Tongue (tissue), 2 donors: Measurements from ENCODE around the gene HIVEP3. TPM values are rescaled to one million over a fixed set of nuclear protein-coding genes. Genes with fewer than 3 reads are reported as not detected.

Experiments used
- DNase-seq: peaks from one replicate; pipeline ENCODE4 v3.0.0-alpha.2; 2015
- total RNA-seq: library from RNA; depleted of rRNA; stranded (reverse); fragments of >200 nt; gene quantifications from one replicate; pipeline ENCODE4 v1.2.3, GENCODE V29; 2014

The HIVEP3 gene
- total RNA-seq, 1 donor from 2014 or later, result 2.5 TPM

GRCh38 chr1:41530411-41530810, 388.3 kb downstream of the HIVEP3 start:
- no peak for DNase-seq

- DNase-seq, result no peak
These were observed 388.9 kb downstream of the HIVEP3 start for GRCh38 chr1:41529621-41530395.

DNA sequence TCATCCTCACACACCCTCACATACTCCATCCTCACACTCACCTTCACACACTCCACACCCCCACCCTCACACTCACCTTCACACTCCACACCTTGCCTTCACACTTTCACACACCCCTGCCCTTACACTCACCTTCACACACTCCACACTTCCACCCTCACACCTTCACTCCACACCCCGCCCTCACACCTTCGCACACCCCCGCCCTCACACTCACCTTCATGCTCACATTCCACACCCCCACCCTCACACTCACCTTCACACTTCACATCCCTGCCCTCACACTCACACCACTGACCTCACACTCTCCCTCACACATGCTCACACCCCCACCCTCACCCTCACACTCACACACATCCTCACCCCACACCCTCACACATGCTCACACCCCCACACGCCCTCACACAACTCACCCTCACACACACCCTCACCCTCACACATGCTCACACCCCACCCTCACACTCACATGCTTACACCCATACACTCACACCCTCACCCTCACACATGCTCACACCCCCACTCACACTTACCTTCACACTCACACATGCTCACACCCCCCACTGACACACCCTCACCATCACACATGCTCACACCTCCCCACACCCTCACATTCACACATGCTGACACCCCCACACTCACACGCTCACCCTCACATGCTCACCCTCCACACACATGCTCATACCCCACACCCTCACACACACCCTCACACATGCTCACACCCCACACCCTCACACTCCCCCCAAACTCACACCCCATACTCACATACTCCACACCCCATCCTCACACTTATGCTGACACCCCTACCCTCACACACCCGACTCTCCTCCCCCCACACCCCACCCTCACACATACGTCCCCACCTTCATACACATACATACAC, 389.8 kb downstream of the HIVEP3 start:
- no peak for DNase-seq

GRCh38 chr1:41528106-41528505, 390.6 kb downstream of the HIVEP3 start:
- DNase-seq, result no peak

GRCh38 chr1:41526956-41527561, 391.7 kb downstream of the HIVEP3 start:
- no peak for DNase-seq

GRCh38 chr1:41525891-41526587, 392.7 kb downstream of the HIVEP3 start:
- DNase-seq, result no peak

- DNase-seq, result no peak
These were observed 393.7 kb downstream of the HIVEP3 start for GRCh38 chr1:41524676-41525675.

DNA sequence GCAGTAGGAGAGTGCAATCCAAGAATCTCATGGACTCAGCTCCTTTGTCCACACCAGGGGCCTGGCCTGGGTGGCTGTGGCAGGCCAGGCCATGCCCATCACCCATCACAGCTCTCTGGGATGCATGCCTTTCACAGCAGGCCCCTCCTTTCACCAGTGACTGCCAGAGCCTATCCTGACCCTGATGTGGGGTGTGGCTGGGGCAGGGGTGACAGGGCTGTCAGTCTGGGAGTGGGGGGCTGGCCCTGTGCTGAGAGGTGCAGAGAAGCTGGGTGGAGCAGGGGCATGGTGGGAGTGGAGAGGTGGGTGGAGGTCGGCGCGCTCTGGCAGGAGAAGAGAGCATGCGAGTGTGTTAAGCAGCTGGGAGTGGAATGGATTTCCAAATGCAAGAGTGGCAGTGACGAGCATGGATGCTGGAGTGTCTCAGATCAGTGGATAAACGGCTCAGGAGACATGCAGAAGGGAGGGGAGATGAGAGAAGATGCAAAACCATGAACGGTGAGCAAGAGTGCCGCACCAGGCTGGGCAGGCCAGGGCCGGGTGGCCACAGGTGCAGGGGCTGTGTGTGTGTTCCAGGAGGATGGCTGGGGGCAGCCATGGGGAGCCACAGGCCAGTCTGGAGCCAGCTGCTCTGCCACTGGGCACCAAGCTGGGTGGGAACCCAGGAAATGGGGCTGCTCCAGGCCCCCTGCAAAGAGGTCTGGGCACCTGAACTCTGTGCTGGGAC, 394.6 kb downstream of the HIVEP3 start:
- DNase-seq, result no peak

- DNase-seq, result no peak
These were observed 395.7 kb downstream of the HIVEP3 start for GRCh38 chr1:41523071-41523470.

GRCh38 chr1:41521766-41522165, 397.0 kb downstream of the HIVEP3 start:
- DNase-seq, result no peak

DNA sequence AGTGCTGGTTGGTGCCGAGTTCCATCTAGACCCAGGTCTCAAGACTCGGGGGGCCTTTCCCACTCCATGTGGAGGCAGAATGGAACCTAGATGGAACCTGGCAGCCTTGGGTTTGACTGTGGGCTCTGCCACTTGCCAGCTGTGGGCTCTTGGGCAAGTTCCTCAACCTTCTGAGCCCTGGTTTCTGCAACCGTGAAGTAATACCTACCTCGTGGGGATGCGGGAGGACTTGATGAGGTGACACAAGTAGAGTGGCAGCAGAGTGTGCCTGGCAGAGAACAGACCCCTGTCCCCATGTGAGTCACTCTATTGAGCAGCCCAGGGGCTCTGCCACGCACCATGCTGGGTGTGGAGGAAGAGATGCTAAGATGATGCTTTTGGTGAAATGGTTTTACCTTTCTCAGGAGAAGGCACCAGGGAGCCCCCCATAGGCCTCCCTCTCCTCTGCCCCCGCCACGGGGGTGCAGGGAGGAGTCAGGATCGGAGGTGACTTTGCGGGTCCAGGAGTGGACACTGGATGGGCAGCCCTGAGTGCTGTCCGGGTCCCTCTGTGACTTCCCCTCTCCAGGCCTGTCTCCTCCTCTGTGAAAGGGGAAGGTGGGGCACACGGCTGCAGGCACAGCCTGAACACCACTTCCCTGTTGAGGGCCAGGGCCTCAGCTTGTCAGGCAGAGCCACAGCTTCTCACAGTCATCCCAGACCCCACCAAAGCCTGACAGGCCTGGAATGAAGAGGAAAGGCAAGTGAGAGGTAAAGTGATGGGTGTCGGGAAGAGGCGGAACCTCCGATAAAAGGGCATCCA, 397.6 kb downstream of the HIVEP3 start:
- no peak for DNase-seq

DNA sequence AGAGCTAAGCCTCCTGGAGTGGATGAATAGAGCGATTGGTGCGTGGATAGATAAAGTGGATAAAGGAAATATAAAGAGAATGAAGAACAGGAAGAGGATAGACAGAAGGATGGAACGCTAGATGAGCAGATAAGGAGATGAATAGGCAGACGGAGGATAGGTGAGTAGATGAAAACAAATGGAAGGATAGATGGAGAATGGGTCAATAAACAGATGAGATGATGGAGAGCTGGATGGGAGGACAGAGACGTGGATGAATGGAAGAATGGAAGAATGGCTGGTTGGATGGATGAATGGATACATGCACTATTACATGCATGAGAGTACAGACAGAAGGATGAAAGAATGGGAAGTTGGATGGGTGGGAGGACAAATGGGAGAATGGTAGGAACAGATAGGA, 399.1 kb downstream of the HIVEP3 start:
- DNase-seq, result no peak

DNA sequence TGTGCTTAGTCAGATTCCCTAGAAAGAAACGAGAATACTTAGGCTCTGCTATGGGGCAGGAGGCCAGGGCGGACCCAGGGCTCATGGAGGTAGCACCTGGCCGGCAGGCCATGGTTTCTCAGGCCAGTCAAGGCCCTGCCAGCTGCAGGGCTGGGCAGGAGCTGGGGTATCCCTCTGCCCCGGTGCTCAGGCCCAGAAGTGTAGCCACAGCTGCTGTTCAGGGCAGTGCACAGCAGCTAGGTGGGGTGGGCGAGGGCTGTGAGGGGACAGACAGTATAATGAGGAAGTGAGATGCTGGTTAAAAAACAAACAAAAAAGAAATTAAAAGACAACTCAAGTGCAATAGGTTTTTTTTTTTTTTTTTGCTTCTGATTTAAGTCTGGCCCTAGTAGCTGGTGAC, 400.3 kb downstream of the HIVEP3 start:
- no peak for DNase-seq

- DNase-seq, result no peak
These were observed 401.7 kb downstream of the HIVEP3 start for GRCh38 chr1:41517062-41517438.

DNA sequence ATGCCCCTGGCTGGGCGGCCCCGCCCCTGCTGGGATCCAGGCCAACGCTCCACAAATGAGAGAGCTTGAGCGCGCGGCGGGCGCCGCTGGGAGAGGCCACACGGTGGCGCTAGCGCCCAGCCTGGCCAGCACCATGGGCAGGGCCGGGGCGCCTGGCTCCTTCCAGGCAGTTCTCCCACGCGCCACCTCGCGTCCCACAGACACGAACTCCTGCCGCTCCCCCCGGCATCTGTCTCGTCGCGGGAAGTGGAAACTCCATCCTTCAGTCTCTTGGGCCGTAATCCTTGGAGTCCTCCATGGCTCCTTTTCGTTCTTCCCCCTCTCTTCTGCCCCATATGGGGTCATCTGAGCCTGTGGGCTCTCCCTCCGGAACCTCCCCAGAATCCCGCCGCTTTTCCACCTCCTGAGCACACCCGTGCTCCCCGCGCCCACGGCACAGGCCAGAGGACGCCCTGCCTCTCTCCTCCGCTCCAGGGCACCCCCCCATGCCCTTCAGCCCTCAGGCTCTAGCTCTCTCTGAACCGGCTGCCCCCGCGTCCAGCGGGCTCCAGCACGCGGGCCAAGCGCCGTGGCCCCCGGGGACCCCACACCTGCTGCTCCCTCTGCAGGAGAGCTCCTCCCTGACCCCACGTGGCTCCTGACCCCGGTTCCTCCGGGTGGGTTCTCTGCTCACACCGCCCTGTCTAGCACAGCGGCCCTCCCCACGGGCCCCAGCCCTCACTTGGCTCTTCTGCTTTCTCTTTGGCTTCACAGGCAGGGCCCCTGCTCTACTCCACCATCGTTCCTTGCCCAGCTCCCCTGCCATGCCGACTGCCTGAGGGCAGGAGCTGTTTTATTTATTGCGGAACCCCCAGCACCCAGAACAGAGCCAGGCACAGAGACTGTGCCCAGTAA, 402.3 kb downstream of the HIVEP3 start:
- DNase-seq, result peak; percentile 96

- DNase-seq, result no peak
These were observed 402.9 kb downstream of the HIVEP3 start for GRCh38 chr1:41515778-41516167.

GRCh38 chr1:41515131-41515678, 403.5 kb downstream of the HIVEP3 start:
- no peak for DNase-seq

GRCh38 chr1:41514381-41514780, 404.3 kb downstream of the HIVEP3 start:
- DNase-seq, result no peak
